C4-2B (cell line): ENCODE data around the gene SLC39A13.

Experiments used
- H3K27ac ChIP-seq: fragments of 450-650 bp; 2 replicates; pipeline ENCODE4 v1.5.1; 2017
- ZFX ChIP-seq: fragments of 450-650 bp; IDR thresholded peaks from 2 replicates; pipeline ENCODE4 v1.6.1; 2017
- TF ChIP-seq, protein P1 (sequence below): fragments of 450-650 bp; conservative IDR thresholded peaks from 2 replicates; pipeline ENCODE4 v1.5.1; 2017; ENCODE audit warnings: mild to moderate bottlenecking

SLC39A13 gene

DNA sequence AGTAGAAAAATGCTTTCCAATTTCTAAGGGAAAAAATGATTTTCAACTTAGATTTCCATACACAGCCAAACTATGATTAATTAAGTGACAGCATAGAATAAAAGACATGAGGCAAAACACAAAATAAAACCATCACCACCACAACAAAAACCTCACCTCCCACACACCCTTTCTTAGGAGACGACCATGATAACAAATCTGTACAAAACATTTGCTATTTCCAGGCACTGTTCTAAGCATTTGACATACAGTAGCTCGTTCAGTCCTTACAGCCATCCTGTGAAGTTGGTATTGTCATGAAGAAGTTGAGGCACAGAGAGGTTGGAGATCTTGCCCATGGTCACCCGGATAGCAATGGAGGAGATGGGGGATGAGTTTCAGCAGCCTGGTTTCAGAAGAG is 38.7 kb upstream of the SLC39A13 start:
- no peak for TF ChIP-seq ZFX
- TF ChIP-seq, protein P1, sequence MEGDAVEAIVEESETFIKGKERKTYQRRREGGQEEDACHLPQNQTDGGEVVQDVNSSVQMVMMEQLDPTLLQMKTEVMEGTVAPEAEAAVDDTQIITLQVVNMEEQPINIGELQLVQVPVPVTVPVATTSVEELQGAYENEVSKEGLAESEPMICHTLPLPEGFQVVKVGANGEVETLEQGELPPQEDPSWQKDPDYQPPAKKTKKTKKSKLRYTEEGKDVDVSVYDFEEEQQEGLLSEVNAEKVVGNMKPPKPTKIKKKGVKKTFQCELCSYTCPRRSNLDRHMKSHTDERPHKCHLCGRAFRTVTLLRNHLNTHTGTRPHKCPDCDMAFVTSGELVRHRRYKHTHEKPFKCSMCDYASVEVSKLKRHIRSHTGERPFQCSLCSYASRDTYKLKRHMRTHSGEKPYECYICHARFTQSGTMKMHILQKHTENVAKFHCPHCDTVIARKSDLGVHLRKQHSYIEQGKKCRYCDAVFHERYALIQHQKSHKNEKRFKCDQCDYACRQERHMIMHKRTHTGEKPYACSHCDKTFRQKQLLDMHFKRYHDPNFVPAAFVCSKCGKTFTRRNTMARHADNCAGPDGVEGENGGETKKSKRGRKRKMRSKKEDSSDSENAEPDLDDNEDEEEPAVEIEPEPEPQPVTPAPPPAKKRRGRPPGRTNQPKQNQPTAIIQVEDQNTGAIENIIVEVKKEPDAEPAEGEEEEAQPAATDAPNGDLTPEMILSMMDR, result no peak
- H3K27ac ChIP-seq, result no peak overlapping the region

DNA sequence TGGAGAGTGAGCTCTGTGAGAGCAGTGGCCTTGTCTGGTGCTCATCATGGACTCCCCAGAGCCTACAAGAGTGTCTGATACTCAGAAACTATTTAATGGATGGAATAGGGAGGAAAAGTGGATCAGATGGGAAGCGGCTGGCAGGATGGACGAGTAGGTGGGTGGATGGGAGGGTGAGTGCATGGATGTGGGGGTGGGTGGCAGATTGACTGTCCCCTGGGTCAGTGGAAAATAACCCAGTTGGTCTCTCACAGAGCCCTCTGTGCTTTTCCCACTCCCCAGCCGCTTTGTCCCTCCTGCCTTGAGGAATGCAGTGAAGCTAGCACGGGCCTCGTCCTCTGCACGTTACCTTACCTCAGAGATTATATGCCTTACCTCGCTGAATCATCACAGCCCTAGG is 36.0 kb upstream of the SLC39A13 start:
- H3K27ac ChIP-seq, result no peak overlapping the region
- TF ChIP-seq, protein P1, result no peak
- no peak for TF ChIP-seq ZFX

DNA sequence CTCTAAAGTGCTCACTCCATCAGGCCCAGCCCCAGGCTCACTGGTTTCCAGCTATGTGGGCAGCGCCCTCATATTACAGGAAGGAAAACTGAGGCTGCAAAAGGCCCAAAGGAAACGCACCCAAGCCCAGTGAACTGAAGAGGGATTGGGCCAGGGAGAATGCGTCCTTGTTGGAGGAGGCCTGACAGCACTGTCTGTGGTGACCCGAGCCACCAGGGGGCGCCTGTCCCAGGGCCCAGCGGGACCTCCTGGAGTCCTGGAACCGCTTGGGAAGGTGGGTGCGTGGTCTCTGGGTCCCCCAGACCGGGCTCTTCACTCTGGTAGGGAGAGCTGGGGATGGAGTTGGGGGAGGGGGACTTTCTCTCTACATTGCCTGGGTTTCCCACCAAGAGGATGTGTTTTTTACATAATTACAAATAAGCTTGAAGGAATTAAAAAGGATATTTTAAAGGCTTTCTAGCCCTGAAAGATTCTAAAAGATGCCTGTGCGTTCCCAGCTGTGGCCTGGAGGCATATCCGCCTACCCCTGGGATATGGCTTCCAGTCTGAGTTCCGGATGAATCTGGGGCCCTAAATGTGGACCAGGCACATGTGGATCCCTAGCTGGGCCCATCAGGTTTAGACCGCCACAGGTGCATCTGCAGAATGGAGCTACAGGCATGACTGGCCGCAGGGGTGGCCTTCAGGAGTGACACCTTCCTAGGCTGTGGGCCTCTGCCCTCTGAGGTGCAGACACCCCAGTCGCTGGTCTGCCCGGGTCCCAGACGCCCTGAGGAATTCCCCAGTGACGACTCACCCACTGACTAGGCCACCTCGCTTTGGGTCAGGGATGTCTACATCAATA is 34.3 kb upstream of the SLC39A13 start:
- no peak for TF ChIP-seq ZFX
- TF ChIP-seq, protein P1, result peak; percentile 96
- H3K27ac ChIP-seq, result no peak overlapping the region

GRCh38 chr11:47374720-47375019 is 33.7 kb upstream of the SLC39A13 start:
- no peak for TF ChIP-seq ZFX
- TF ChIP-seq, protein P1, result no peak
- H3K27ac ChIP-seq, result no peak overlapping the region

DNA sequence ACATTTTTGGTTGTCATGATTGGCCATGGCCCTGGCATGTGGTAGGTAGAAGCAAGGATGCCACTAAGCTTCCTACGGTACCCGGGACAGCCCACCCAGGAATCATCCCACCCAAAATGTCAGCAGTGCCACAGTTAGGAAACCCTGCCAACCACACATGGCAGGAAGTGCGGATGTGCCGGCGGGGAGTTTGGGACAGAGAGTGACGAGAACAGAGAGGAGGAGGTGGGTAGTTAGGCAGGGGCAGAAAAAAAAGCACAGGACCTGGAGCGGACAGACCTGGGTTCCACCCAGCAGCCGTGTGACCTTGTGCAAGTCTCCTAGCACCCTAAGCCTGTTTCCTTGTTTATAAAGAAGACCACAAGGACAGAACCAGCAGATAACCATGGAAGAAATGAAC is 33.4 kb upstream of the SLC39A13 start:
- TF ChIP-seq ZFX, result no peak
- TF ChIP-seq, protein P1, result no peak
- no peak overlapping the region for H3K27ac ChIP-seq

DNA sequence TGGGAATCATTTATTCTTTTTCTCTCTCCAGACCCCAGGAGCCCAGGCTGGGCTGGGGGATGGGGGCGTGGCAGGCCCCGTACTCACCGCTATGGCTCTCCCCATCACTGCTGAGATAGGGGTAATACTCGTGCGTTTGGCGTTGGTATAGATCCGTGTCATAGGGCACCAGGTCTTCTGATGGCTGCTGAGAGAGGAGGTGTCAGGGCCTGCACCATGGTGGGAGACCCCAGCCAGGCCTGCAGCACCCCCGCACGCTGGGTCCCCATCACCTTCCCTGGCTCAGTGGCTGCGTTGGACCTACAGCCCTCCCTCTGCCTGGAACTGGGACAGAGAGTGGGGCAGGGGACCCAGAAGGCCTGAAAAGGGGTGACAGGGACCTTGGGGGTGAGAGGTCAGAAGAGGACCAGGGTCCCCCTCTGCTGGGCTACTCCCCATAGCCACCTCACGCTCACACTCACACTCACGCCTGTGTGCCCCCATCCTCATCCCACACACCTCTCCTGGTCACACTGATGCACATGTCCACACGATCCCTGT is 32.8 kb upstream of the SLC39A13 start:
- TF ChIP-seq, protein P1, result no peak
- no peak for TF ChIP-seq ZFX
- no peak overlapping the region for H3K27ac ChIP-seq

DNA sequence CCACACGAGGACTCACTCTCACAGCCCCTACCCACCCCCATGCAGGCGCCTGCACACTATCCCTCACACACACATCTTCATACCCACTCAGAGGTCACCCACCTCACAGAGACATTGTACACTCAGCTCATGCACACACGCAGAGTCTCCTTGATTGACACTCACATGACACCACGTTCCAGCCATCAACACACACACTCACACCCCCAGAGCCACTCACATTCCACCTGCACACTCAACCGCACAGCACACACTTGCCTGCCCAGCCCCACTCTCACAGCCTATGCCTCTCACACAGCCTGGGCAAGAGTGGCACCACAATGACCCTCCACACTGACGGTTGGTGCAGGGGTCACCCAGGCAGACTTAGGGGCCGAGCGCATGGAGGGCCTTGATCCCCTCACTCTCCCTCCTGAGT is 32.3 kb upstream of the SLC39A13 start:
- H3K27ac ChIP-seq, result no peak overlapping the region

More for the DNA sequence above, 32.3 kb upstream of the SLC39A13 start:
- no peak for TF ChIP-seq ZFX
- TF ChIP-seq, protein P1, result no peak
